Lower lobe of right lung (tissue), 2 donors: ENCODE data around the gene GMDS. TPM values are rescaled to one million over a fixed set of nuclear protein-coding genes. Genes with fewer than 3 reads are reported as not detected.

Experiments used
- ATAC-seq, 2 donors: fragments of 200-7000 bp; cut with Tn5 transposase; one replicate each; pipeline ENCODE4 v1.9.1; 2020 to 2022; ENCODE audit warnings: mild to moderate bottlenecking in 2 of 2, moderate library complexity in 2 of 2
- DNase-seq: peaks from one replicate; pipeline ENCODE4 v3.0.0-alpha.2; 2020
- H3K27ac ChIP-seq: fragments of 200-600 bp; one replicate; pipeline ENCODE4 v1.8.0; 2022
- H3K27me3 ChIP-seq: fragments of 200-600 bp; one replicate; pipeline ENCODE4 v1.8.0; 2022; ENCODE audit warnings: low read depth
- H3K36me3 ChIP-seq: fragments of 200-600 bp; one replicate; pipeline ENCODE4 v1.8.0; 2022; ENCODE audit warnings: mild to moderate bottlenecking
- H3K4me1 ChIP-seq: fragments of 200-600 bp; one replicate; pipeline ENCODE4 v1.8.0; 2022
- H3K4me3 ChIP-seq: fragments of 200-600 bp; one replicate; pipeline ENCODE4 v1.8.0; 2022; ENCODE audit warnings: mild to moderate bottlenecking
- H3K9me3 ChIP-seq: fragments of 200-600 bp; one replicate; pipeline ENCODE4 v1.8.0; 2022
- intact Hi-C: fragments of 100-400 bp; cut with DNase I; formaldehyde crosslinking; loops from one replicate; pipeline ENCODE4 v1.11.0; 2022
- total RNA-seq: library from RNA; stranded (reverse); fragmentation: NEBNext Ultra II Directional; extraction: Animal tissue kit (Norgen Biotek cat#: 25700); gene quantifications from one replicate; pipeline ENCODE4 v1.2.1, GENCODE V29; 2021
- TF ChIP-seq, protein P1 (sequence below): fragments of 200-600 bp; IDR thresholded peaks from one replicate; pipeline ENCODE4 v1.8.0; 2022; ENCODE audit warnings: antibody characterized with exemption, mild to moderate bottlenecking
- donor health status: DM: no; HTN: yes; CAD: no; lungs with severe emphysema.

Gene GMDS
- total RNA-seq, 1 donor from 2014 or later, result 12.7 TPM

DNA sequence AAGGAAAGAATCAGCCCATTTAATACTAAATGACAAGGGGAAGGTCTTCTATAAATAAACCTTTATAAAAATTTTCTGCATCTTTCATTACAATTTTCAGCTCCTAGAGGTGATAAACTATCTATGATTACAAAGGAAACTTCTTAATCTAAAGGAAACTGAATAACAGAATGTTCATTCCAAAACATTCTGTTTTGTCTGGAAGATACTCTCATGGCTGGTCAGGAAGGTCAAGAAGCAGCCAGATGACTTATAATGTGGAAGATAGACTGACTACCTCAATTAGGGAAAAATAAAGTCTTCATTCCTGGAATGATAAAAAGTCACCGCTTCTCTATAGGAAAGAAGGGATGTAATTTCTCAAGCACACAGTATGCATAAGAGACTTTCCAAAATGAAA, 131.3 kb downstream of the GMDS start:
- H3K36me3 ChIP-seq, result no peaks in the 10 kb centered on the region
- H3K9me3 ChIP-seq, result no peaks in the 10 kb centered on the region
- no peak overlapping the region for H3K4me3 ChIP-seq
- H3K27me3 ChIP-seq, result no peaks in the 10 kb centered on the region
- no peak for DNase-seq
- ATAC-seq, result no peak
- H3K4me1 ChIP-seq, result peaks cover 12% of the 10 kb centered on the region
- no peak overlapping the region for H3K27ac ChIP-seq
- TF ChIP-seq, protein P1, sequence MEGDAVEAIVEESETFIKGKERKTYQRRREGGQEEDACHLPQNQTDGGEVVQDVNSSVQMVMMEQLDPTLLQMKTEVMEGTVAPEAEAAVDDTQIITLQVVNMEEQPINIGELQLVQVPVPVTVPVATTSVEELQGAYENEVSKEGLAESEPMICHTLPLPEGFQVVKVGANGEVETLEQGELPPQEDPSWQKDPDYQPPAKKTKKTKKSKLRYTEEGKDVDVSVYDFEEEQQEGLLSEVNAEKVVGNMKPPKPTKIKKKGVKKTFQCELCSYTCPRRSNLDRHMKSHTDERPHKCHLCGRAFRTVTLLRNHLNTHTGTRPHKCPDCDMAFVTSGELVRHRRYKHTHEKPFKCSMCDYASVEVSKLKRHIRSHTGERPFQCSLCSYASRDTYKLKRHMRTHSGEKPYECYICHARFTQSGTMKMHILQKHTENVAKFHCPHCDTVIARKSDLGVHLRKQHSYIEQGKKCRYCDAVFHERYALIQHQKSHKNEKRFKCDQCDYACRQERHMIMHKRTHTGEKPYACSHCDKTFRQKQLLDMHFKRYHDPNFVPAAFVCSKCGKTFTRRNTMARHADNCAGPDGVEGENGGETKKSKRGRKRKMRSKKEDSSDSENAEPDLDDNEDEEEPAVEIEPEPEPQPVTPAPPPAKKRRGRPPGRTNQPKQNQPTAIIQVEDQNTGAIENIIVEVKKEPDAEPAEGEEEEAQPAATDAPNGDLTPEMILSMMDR, result no peak
- intact Hi-C loops, result no loop called here

DNA sequence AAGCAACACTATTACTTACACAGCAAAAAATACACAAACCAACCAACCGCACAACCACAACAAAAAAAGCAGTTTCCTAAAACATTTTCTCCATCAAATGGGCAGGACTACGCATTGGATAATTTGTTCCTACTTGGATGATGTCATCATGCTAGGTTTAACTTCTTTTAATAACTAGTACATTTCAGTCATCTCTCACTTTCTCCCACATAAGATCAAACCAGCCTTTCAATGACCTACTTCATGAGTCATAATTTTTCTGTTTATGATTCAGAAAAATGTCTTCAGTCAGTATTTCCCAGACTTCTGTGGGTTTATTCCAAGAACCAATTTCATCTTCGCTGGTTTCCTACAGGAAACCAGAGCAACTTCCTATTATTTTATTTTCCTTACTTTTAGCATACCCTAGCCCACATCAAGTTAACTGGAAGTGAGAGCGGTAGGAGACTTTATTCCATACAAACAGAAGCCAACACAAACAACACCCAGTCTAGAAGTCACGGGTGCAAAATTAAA, 134.2 kb downstream of the GMDS start:
- H3K36me3 ChIP-seq, result no peaks in the 10 kb centered on the region
- ATAC-seq (peak in 1 of 2 donors; percentile 55), DNase-seq (no peak)
- no peaks in the 10 kb centered on the region for H3K9me3 ChIP-seq
- no peaks in the 10 kb centered on the region for H3K27me3 ChIP-seq
- TF ChIP-seq, protein P1, result no peak
- peaks cover 12% of the 10 kb centered on the region for H3K4me1 ChIP-seq
- H3K27ac ChIP-seq, result no peak overlapping the region
- no peak overlapping the region for H3K4me3 ChIP-seq
- intact Hi-C loops, result no loop called here

DNA sequence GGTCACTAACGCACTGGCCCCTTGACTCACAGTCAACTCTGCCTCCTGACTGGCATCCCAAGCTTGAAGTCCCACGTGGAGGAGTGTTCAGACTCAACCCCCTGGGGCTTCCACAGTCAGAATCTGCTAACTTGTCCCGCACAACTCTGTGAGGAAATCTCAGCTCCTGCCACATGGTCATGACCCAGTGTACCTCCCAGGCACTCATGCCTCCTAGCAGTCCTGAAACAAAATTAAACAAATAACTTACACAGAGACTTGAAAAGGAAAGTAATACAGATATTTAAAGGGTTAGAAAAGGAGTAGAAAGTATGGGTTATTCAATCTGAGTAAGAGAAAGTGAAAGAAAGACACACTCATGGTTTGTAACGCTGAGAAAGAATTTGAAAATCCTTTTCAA, 134.9 kb downstream of the GMDS start:
- H3K27ac ChIP-seq, result no peak overlapping the region
- peaks cover 12% of the 10 kb centered on the region for H3K4me1 ChIP-seq
- H3K9me3 ChIP-seq, result no peaks in the 10 kb centered on the region
- DNase-seq (no peak), ATAC-seq (peak; percentile 24 to 50)
- intact Hi-C loops, result no loop called here
- H3K4me3 ChIP-seq, result no peak overlapping the region
- H3K27me3 ChIP-seq, result no peaks in the 10 kb centered on the region
- H3K36me3 ChIP-seq, result no peaks in the 10 kb centered on the region
- TF ChIP-seq, protein P1, result no peak

DNA sequence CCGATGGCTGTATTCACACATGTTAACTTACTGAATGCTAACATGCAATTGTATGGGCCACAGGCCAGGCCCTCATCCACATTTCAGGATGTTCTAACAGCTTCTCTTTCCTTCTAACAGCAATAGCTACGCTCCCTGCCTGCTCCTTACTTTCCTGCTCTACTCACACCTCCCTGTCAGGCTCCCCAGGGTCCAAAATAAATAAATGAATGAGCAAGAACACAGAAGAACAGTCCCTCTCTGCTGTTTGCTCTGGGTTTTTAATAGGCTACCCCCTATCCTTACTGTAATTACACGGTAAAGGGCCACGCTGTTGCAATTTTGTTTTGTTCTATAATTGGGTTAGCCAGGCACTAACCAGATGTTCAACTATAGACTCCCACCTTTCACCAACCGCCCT, 135.6 kb downstream of the GMDS start:
- Histone ChIP-seq H3K27ac (no peak overlapping the region), H3K36me3 (no peaks in the 10 kb centered on the region), H3K4me1 (peaks cover 12% of the 10 kb centered on the region), H3K27me3 (no peaks in the 10 kb centered on the region), H3K4me3 (no peak overlapping the region), H3K9me3 (no peaks in the 10 kb centered on the region)
- intact Hi-C loops, result loop anchor here (10.0 kb wide), 1 partner anchor 515 kb away; no protein-coding TSS in a partner anchor
- ATAC-seq (no peak), DNase-seq (no peak)
- TF ChIP-seq, protein P1, result no peak

DNA sequence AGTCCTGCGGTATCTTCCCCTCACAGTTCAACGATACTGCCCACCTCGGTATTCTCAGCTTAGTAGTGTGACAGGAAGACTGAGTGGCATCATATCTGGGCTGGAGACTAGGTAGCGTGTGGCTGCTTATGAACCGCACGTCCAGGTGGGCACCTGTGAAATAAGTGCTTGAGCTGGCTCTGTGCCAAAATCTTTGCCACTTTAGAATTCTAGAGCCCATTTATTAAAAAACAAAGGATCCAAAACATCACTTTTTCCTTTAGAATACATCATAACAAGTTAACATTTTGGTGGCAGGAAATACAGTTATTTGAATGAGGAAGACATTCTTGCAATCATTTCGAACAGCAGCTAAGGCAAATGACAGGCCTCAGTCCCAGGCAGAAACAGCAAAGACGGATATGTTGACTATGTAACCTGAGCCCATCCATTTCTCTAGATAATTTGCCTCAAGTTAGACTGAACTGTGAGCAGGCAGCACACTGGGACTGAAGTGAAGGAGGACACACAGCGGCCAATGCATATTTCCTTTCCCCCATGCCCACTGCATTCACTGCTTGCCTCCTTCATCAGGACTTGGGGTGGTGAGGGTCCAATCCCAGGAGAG, 136.6 kb downstream of the GMDS start:
- no peaks in the 10 kb centered on the region for H3K9me3 ChIP-seq
- TF ChIP-seq, protein P1, result no peak
- no peak overlapping the region for H3K27ac ChIP-seq
- no peaks in the 10 kb centered on the region for H3K36me3 ChIP-seq
- H3K27me3 ChIP-seq, result no peaks in the 10 kb centered on the region
- intact Hi-C loops, result loop anchor here (10.0 kb wide), 1 partner anchor 514 kb away; no protein-coding TSS in a partner anchor
- ATAC-seq, result no peak
- peaks cover 16% of the 10 kb centered on the region for H3K4me1 ChIP-seq
- no peak overlapping the region for H3K4me3 ChIP-seq
- no peak for DNase-seq
